ENCODE measurements around the gene SLPI. TPM values are rescaled to one million over a fixed set of nuclear protein-coding genes. Genes with fewer than 3 reads are reported as not detected.

Gene SLPI
- total RNA-seq, 2 experiments from 2014 or later = not detected

GRCh38 chr20:45269056-45269455 lies 14.7 kb upstream of the SLPI start:
- H3K4me1 ChIP-seq (ENCODE audit: insufficient read depth, low read length, poor library complexity, severe bottlenecking) = no peaks in the 10 kb centered on the region
- BruUV-seq (replicated peaks) = no TSS peak
- no peak overlapping the region for H3K27ac ChIP-seq (ENCODE audit: low read depth, low read length, poor library complexity, severe bottlenecking)
- H3K9me3 ChIP-seq (ENCODE audit: low read length) = no peaks in the 10 kb centered on the region
- no peak for DNase-seq (ENCODE audit: low spot score)
- no peak overlapping the region for H3K4me3 ChIP-seq (ENCODE audit: low read depth, low read length, poor library complexity, severe bottlenecking)
- H2AFZ ChIP-seq (ENCODE audit: low read length) = no peak overlapping the region
- no peaks in the 10 kb centered on the region for H3K36me3 ChIP-seq (ENCODE audit: insufficient read depth, low read length)
- no peak overlapping the region for H3K4me2 ChIP-seq (ENCODE audit: low read length)
- no peaks in the 10 kb centered on the region for H3K79me2 ChIP-seq (ENCODE audit: insufficient read depth, low read depth, low read length)
- CTCF ChIA-PET (ENCODE audit: unreplicated experiment) = no interaction called here
- H3K9me2 ChIP-seq (ENCODE audit: insufficient read depth, low read length) = no peaks in the 10 kb centered on the region
- TF ChIP-seq CTCF (conservative IDR thresholded peaks at IDR 0.05; ENCODE audit: low read length) (no peak), EZH2phosphoT487 (IDR thresholded peaks at IDR 0.05; ENCODE audit: borderline replicate concordance, low read depth, low read length) (no peak)
- no peaks in the 10 kb centered on the region for H4K20me1 ChIP-seq (ENCODE audit: insufficient read depth, low read length)
- intact Hi-C loops (cut with micrococcal nuclease; ENCODE audit: unreplicated experiment) = no loop called here
- POLR2A ChIA-PET = no interaction called here

GRCh38 chr20:45268531-45268930 lies 14.2 kb upstream of the SLPI start:
- CTCF ChIA-PET (ENCODE audit: unreplicated experiment) = no interaction called here

GRCh38 chr20:45266977-45267376 lies 12.6 kb upstream of the SLPI start:
- TF ChIP-seq CTCF (conservative IDR thresholded peaks at IDR 0.05; ENCODE audit: low read length) = no peak
- no peak for TF ChIP-seq EZH2phosphoT487 (IDR thresholded peaks at IDR 0.05; ENCODE audit: borderline replicate concordance, low read depth, low read length)
- Histone ChIP-seq H4K20me1 (ENCODE audit: insufficient read depth, low read length) (no peaks in the 10 kb centered on the region), H3K9me2 (ENCODE audit: insufficient read depth, low read length) (no peaks in the 10 kb centered on the region), H3K36me3 (ENCODE audit: insufficient read depth, low read length) (no peaks in the 10 kb centered on the region), H3K79me2 (ENCODE audit: insufficient read depth, low read depth, low read length) (no peaks in the 10 kb centered on the region), H3K9me3 (ENCODE audit: low read length) (no peaks in the 10 kb centered on the region), H3K4me2 (ENCODE audit: low read length) (no peak overlapping the region), H2AFZ (ENCODE audit: low read length) (no peak overlapping the region), H3K4me1 (ENCODE audit: insufficient read depth, low read length, poor library complexity, severe bottlenecking) (no peaks in the 10 kb centered on the region), H3K27ac (ENCODE audit: low read depth, low read length, poor library complexity, severe bottlenecking) (no peak overlapping the region), H3K4me3 (ENCODE audit: low read depth, low read length, poor library complexity, severe bottlenecking) (no peak overlapping the region)
- CTCF ChIA-PET (ENCODE audit: unreplicated experiment) = no interaction called here
- intact Hi-C loops (cut with micrococcal nuclease; ENCODE audit: unreplicated experiment) = no loop called here
- DNase-seq (ENCODE audit: low spot score) = no peak
- POLR2A ChIA-PET = no interaction called here
- BruUV-seq (replicated peaks) = no TSS peak

More at GRCh38 chr20:45268531-45268930, 14.2 kb upstream of the SLPI start:
- Histone ChIP-seq H2AFZ (ENCODE audit: low read length) (no peak overlapping the region), H3K9me3 (ENCODE audit: low read length) (no peaks in the 10 kb centered on the region), H3K4me3 (ENCODE audit: low read depth, low read length, poor library complexity, severe bottlenecking) (no peak overlapping the region), H3K4me2 (ENCODE audit: low read length) (no peak overlapping the region), H3K4me1 (ENCODE audit: insufficient read depth, low read length, poor library complexity, severe bottlenecking) (no peaks in the 10 kb centered on the region), H3K9me2 (ENCODE audit: insufficient read depth, low read length) (no peaks in the 10 kb centered on the region), H3K79me2 (ENCODE audit: insufficient read depth, low read depth, low read length) (no peaks in the 10 kb centered on the region), H4K20me1 (ENCODE audit: insufficient read depth, low read length) (no peaks in the 10 kb centered on the region), H3K36me3 (ENCODE audit: insufficient read depth, low read length) (no peaks in the 10 kb centered on the region), H3K27ac (ENCODE audit: low read depth, low read length, poor library complexity, severe bottlenecking) (no peak overlapping the region)
- intact Hi-C loops (cut with micrococcal nuclease; ENCODE audit: unreplicated experiment) = no loop called here
- DNase-seq (ENCODE audit: low spot score) = no peak
- no TSS peak for BruUV-seq (replicated peaks)
- no peak for TF ChIP-seq CTCF (conservative IDR thresholded peaks at IDR 0.05; ENCODE audit: low read length)
- POLR2A ChIA-PET = no interaction called here

Measured in OCI-LY7 (cell line).